Right atrium auricular region (tissue), 2 donors: ENCODE measurements around the gene GPN1. TPM values are rescaled to one million over a fixed set of nuclear protein-coding genes. Genes with fewer than 3 reads are reported as not detected.

Source experiments
- DNase-seq: peaks from one replicate; pipeline ENCODE4 v3.0.0-alpha.2; 2019; ENCODE audit warnings: low spot score
- H3K27ac ChIP-seq, 2 donors: fragments of 200-600 bp; sonication (generic); 1 replicate in 1 of 2; 2 replicates in 1 of 2; pipeline ENCODE4 v1.5.1; 2016 to 2019
- H3K27me3 ChIP-seq, 2 donors: fragments of 200-600 bp; sonication (generic); one replicate each; pipeline versions ENCODE4 v1.5.1 to v1.6.0; 2017 to 2019
- H3K36me3 ChIP-seq: fragments of 200-600 bp; sonication (generic); one replicate; pipeline ENCODE4 v1.5.1; 2016
- H3K4me1 ChIP-seq, 2 donors: fragments of 200-600 bp; sonication (generic); one replicate each; pipeline versions ENCODE4 v1.5.1 to v1.6.0; 2017 to 2019
- H3K4me3 ChIP-seq, 2 donors: fragments of 200-600 bp; sonication (generic); 1 replicate in 1 of 2; 2 replicates in 1 of 2; pipeline ENCODE4 v1.5.1; 2017 to 2019; ENCODE audit warnings: mild to moderate bottlenecking in 1 of 2, moderate library complexity in 1 of 2
- H3K9me3 ChIP-seq, 2 donors: fragments of 200-600 bp; sonication (generic); one replicate each; pipeline ENCODE4 v1.5.1; 2019
- CTCF ChIP-seq, 2 donors: fragments of 200-600 bp; sonication (generic); IDR thresholded peaks; one replicate each; pipeline ENCODE4 v1.5.1; 2019; ENCODE audit warnings: antibody characterized with exemption in 2 of 2
- total RNA-seq, 2 donors: library from RNA; depleted of rRNA; stranded (reverse); fragments of >200 nt; gene quantifications; one replicate each; pipeline ENCODE4 v1.1.0, GENCODE V29; 2016

The GPN1 gene
- total RNA-seq, 2 donors from 2014 or later, result 10.8 to 15.7 TPM

DNA sequence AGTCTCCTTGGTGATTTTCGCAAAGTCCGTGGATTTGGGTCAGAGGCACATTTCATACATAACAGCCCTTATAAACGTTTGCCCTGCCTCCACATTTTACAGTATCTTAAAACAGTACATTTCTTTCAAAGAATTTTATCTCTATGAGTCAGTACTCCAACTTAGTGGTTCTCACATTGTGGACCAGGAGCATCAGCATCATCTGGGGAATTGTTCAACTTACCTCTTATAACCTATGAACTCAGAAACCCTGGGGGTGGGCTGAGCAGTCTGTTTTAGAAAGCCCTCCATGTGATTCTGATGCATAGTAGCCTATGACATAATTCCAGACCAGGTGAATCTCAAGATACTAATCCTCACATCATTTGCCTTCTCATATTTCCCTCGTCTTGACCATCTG is 22.2 kb downstream of the GPN1 start:
- Histone ChIP-seq H3K36me3 (peaks cover 84% of the 10 kb centered on the region), H3K27me3 (no peaks in the 10 kb centered on the region), H3K9me3 (no peaks in the 10 kb centered on the region), H3K4me3 (no peak overlapping the region), H3K4me1 (no peaks in the 10 kb centered on the region), H3K27ac (no peak overlapping the region)
- TF ChIP-seq CTCF (IDR thresholded peaks at IDR 0.05), result no peak
- no peak for DNase-seq

GRCh38 chr2:27652341-27652740 is 23.5 kb downstream of the GPN1 start:
- no peak for DNase-seq
- no peaks in the 10 kb centered on the region for H3K9me3 ChIP-seq
- no peak overlapping the region for H3K4me3 ChIP-seq
- H3K27me3 ChIP-seq, result no peaks in the 10 kb centered on the region
- peaks cover 97% of the 10 kb centered on the region for H3K36me3 ChIP-seq
- no peak overlapping the region for H3K27ac ChIP-seq
- TF ChIP-seq CTCF (IDR thresholded peaks at IDR 0.05), result no peak
- H3K4me1 ChIP-seq, result no peaks in the 10 kb centered on the region

GRCh38 chr2:27652790-27653189 is 23.9 kb downstream of the GPN1 start:
- no peak for DNase-seq
- H3K9me3 ChIP-seq, result no peaks in the 10 kb centered on the region
- peaks cover 97% of the 10 kb centered on the region for H3K36me3 ChIP-seq
- H3K4me3 ChIP-seq, result no peak overlapping the region
- no peak overlapping the region for H3K27ac ChIP-seq
- TF ChIP-seq CTCF (IDR thresholded peaks at IDR 0.05), result no peak
- H3K4me1 ChIP-seq, result no peaks in the 10 kb centered on the region
- H3K27me3 ChIP-seq, result no peaks in the 10 kb centered on the region

DNA sequence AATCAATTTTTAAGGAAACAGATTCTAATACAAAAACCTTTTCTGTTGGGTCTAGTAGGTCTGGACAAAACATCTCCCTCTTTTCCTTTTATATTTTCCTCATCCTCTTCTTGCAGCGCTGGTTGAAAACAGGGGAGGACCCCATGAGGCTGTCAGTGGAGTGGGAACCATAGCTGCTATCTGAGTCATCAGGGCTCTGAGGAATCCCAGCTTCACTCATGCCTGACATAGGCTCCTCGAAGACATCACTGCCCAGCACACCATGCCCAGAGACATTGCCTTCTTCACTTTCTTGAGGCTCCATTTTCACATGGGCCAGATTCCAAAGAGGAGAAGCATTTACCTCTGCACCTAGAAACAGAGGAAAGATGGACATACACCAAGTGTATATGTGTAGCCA is 24.5 kb downstream of the GPN1 start:
- no peak for DNase-seq
- no peak for TF ChIP-seq CTCF (IDR thresholded peaks at IDR 0.05)
- no peaks in the 10 kb centered on the region for H3K9me3 ChIP-seq

DNA sequence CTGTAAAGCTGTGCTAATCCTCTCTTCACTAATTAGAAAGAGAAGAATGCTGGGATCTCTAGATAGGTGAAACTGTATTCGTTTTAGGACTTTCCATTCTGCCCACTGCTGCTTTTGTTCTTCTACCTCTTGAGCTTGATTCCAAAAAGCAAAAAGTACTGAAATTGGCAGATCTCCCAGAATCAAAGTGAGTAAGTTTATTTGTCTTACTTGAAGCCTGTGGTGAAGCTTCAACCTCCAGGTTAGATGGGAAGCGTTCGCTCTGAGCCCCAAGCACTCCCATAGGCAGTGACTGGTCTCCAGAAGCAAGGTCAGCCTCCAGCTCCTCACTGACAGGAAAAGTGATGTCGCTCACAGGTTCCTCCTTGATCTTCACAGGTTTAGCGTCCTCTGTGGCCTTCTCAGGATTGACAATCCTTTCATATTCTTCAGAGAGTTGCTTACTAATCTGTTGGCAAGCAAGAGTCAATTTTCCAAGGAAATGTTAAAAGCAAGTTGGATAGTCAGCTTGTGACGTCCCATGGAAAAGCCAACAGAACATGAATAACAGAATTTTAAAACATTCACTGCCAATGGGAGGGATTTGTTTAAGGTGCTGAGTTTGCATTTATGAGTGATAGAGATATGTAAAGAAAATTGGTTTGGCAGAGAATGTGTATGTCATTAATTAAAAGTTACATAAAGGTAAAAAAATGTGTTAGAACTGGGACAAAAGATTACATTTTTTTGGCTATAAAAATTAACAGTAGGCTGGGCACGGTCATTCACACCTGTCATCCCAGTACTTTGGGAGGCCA is 26.5 kb downstream of the GPN1 start:
- peaks cover 0 to 4% of the 10 kb centered on the region in 2 donors for H3K4me1 ChIP-seq
- H3K4me3 ChIP-seq, result no peak overlapping the region
- no peaks in the 10 kb centered on the region for H3K9me3 ChIP-seq
- DNase-seq, result no peak
- peaks cover 87% of the 10 kb centered on the region for H3K36me3 ChIP-seq
- no peak for TF ChIP-seq CTCF (IDR thresholded peaks at IDR 0.05)
- H3K27me3 ChIP-seq, result no peaks in the 10 kb centered on the region
- no peak overlapping the region for H3K27ac ChIP-seq

More for the DNA sequence above, 24.5 kb downstream of the GPN1 start:
- no peak overlapping the region for H3K4me3 ChIP-seq
- H3K27me3 ChIP-seq, result no peaks in the 10 kb centered on the region
- H3K4me1 ChIP-seq, result no peaks in the 10 kb centered on the region
- peaks cover 92% of the 10 kb centered on the region for H3K36me3 ChIP-seq
- H3K27ac ChIP-seq, result no peak overlapping the region

DNA sequence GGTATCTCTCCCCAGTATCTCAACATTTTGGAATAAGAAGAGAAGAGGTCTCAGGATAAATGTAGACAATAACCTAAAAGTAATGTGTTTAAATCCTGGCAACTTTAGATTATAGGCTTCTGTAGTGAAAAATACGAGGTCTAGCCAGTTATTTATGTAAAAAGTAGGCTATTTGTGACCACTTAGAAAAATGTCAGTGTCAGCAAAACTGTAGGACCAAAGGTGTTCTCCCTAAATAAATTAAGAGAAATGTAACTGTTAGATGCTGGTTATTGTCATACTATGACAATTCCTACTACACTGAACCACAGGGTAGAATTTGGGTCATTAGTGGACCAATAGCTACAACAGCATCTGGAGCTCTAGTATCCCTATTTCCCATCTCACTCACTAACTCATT is 32.5 kb downstream of the GPN1 start:
- no peak for DNase-seq
- Histone ChIP-seq H3K27ac (no peak overlapping the region), H3K36me3 (peaks cover 42% of the 10 kb centered on the region), H3K9me3 (no peaks in the 10 kb centered on the region), H3K4me1 (peaks cover 3 to 33% of the 10 kb centered on the region in 2 donors), H3K27me3 (no peaks in the 10 kb centered on the region), H3K4me3 (no peak overlapping the region)
- no peak for TF ChIP-seq CTCF (IDR thresholded peaks at IDR 0.05)
